HepG2 (cell line): Measurements from ENCODE around the gene MTA2. TPM values are rescaled to one million over a fixed set of nuclear protein-coding genes. Genes with fewer than 3 reads are reported as not detected.

Experiments
- ARHGAP35 ChIP-seq: sonication (generic); formaldehyde crosslinking; IDR thresholded peaks from 2 replicates; pipeline ENCODE4 v1.9.0; 2022; ENCODE audit warnings: mild to moderate bottlenecking, inconsistent platforms, moderate library complexity, missing genetic modification reagents, borderline replicate concordance
- CENPT ChIP-seq: sonication (generic); formaldehyde crosslinking; IDR thresholded peaks from 2 replicates; pipeline ENCODE4 v1.8.0; 2022; ENCODE audit warnings: low read depth, mild to moderate bottlenecking, moderate library complexity, missing genetic modification reagents
- ETS1 ChIP-seq: sonication (generic); formaldehyde crosslinking; IDR thresholded peaks from 2 replicates; pipeline ENCODE4 v1.4.0; 2020; ENCODE audit warnings: missing genetic modification reagents
- MIXL1 ChIP-seq: IDR thresholded peaks from 2 replicates; pipeline ENCODE4 v1.6.1; 2016
- NFE2L2 ChIP-seq: fragments of 150-350 bp; IDR thresholded peaks from 2 replicates; pipeline ENCODE4 v1.6.1; 2014; ENCODE audit warnings: low read length
- RORA ChIP-seq: sonication (generic); formaldehyde crosslinking; IDR thresholded peaks from 2 replicates; pipeline ENCODE4 v1.5.0; 2020; ENCODE audit warnings: mild to moderate bottlenecking, missing genetic modification reagents, moderate library complexity
- TEAD3 ChIP-seq: optimal IDR thresholded peaks from 2 replicates; pipeline ENCODE3; 2016; ENCODE audit warnings: borderline replicate concordance
- ZBTB38 ChIP-seq: sonication (generic); formaldehyde crosslinking; IDR thresholded peaks from 2 replicates; pipeline ENCODE4 v1.5.1; 2020; ENCODE audit warnings: mild to moderate bottlenecking, missing genetic modification reagents
- ZNF124 ChIP-seq: sonication (generic); formaldehyde crosslinking; IDR thresholded peaks from 2 replicates; pipeline ENCODE4 v1.4.0; 2020; ENCODE audit warnings: missing genetic modification reagents
- ZNF18 ChIP-seq: sonication (generic); formaldehyde crosslinking; IDR thresholded peaks from 2 replicates; pipeline ENCODE4 v1.8.0; 2022; ENCODE audit warnings: mild to moderate bottlenecking, missing genetic modification reagents; ENCODE audit not compliant: insufficient replicate concordance
- ZNF496 ChIP-seq: sonication (generic); formaldehyde crosslinking; IDR thresholded peaks from 2 replicates; pipeline ENCODE4 v1.8.1; 2023; ENCODE audit warnings: mild to moderate bottlenecking, moderate library complexity, missing genetic modification reagents; ENCODE audit not compliant: insufficient replicate concordance
- ZNF749 ChIP-seq: sonication (generic); formaldehyde crosslinking; IDR thresholded peaks from 2 replicates; pipeline ENCODE4 v1.8.0; 2022; ENCODE audit warnings: mild to moderate bottlenecking, missing genetic modification reagents, moderate library complexity, borderline replicate concordance
- polyA plus RNA-seq, 8 experiments: library from polyadenylated mRNA; depleted of rRNA in 3 of 8; stranded (reverse) in 7 of 8; unstranded in 1 of 8; fragments of >200 nt; fragmentation: Illumina TruSeq in 4 of 8; extraction: Trizol in 4 of 8; gene quantifications; 2 replicates each; pipeline versions ENCODE4 v1.2.1 to v1.2.3, GENCODE V29; 2011 to 2016; ENCODE audit warnings: low read depth in 4 of 8, missing spikeins in 1 of 8, mixed read lengths in 1 of 8; ENCODE audit not compliant: insufficient read depth in 1 of 8
- total RNA-seq, 5 experiments: library from RNA; depleted of rRNA; stranded (reverse); fragments of >200 nt; fragmentation: Illumina TruSeq; extraction: Trizol; gene quantifications; 2 replicates each; pipeline ENCODE4 v1.2.3, GENCODE V29; 2016; ENCODE audit warnings: low read depth in 1 of 5
- TF ChIP-seq, protein P1 (sequence below): sonication (generic); formaldehyde crosslinking; IDR thresholded peaks from 2 replicates; pipeline ENCODE4 v1.9.0; 2021; ENCODE audit warnings: missing genetic modification reagents, borderline replicate concordance
- TF ChIP-seq, protein P2 (sequence below): sonication (generic); formaldehyde crosslinking; IDR thresholded peaks from 2 replicates; pipeline ENCODE4 v1.4.0; 2020; ENCODE audit warnings: missing genetic modification reagents, borderline replicate concordance
- TF ChIP-seq, protein P3 (sequence below): IDR thresholded peaks from 2 replicates; pipeline ENCODE4 v1.6.1; 2016; ENCODE audit warnings: mild to moderate bottlenecking
- TF ChIP-seq, protein P4 (sequence below): sonication (generic); formaldehyde crosslinking; IDR thresholded peaks from 2 replicates; pipeline ENCODE4 v1.4.0; 2020; ENCODE audit warnings: low read depth, mild to moderate bottlenecking, missing genetic modification reagents
- TF ChIP-seq, protein P5 (sequence below): sonication (generic); formaldehyde crosslinking; IDR thresholded peaks from 2 replicates; pipeline ENCODE4 v1.4.0; 2020; ENCODE audit warnings: missing genetic modification reagents

MTA2 gene
- total and polyA plus RNA-seq, 2 of the 13 experiments (the other 11 are each of a cell fraction or from before 2014, with no cell fraction given), result 14.0 to 70.0 TPM

GRCh38 chr11:62546244-62546928 is 55.3 kb downstream of the MTA2 start, which contains the start of gene AHNAK (continued):
- TF ChIP-seq, protein P1, sequence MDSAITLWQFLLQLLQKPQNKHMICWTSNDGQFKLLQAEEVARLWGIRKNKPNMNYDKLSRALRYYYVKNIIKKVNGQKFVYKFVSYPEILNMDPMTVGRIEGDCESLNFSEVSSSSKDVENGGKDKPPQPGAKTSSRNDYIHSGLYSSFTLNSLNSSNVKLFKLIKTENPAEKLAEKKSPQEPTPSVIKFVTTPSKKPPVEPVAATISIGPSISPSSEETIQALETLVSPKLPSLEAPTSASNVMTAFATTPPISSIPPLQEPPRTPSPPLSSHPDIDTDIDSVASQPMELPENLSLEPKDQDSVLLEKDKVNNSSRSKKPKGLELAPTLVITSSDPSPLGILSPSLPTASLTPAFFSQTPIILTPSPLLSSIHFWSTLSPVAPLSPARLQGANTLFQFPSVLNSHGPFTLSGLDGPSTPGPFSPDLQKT (CRISPR knock-in tag), result no peak
- TF ChIP-seq CENPT (CRISPR knock-in tag) (no peak), ARHGAP35 (no peak), MIXL1 (CRISPR knock-in tag) (no peak), ZNF18 (CRISPR knock-in tag) (no peak), ZNF496 (no peak), ZNF124 (CRISPR knock-in tag) (no peak), NFE2L2 (no peak), ZNF749 (CRISPR knock-in tag) (0 out of 2 replicates have a peak, but pooled peaks have one; percentile 29), RORA (CRISPR knock-in tag) (no peak), ZBTB38 (CRISPR knock-in tag) (no peak), ETS1 (CRISPR knock-in tag) (no peak), TEAD3 (CRISPR knock-in tag) (no peak)
- TF ChIP-seq, protein P2, sequence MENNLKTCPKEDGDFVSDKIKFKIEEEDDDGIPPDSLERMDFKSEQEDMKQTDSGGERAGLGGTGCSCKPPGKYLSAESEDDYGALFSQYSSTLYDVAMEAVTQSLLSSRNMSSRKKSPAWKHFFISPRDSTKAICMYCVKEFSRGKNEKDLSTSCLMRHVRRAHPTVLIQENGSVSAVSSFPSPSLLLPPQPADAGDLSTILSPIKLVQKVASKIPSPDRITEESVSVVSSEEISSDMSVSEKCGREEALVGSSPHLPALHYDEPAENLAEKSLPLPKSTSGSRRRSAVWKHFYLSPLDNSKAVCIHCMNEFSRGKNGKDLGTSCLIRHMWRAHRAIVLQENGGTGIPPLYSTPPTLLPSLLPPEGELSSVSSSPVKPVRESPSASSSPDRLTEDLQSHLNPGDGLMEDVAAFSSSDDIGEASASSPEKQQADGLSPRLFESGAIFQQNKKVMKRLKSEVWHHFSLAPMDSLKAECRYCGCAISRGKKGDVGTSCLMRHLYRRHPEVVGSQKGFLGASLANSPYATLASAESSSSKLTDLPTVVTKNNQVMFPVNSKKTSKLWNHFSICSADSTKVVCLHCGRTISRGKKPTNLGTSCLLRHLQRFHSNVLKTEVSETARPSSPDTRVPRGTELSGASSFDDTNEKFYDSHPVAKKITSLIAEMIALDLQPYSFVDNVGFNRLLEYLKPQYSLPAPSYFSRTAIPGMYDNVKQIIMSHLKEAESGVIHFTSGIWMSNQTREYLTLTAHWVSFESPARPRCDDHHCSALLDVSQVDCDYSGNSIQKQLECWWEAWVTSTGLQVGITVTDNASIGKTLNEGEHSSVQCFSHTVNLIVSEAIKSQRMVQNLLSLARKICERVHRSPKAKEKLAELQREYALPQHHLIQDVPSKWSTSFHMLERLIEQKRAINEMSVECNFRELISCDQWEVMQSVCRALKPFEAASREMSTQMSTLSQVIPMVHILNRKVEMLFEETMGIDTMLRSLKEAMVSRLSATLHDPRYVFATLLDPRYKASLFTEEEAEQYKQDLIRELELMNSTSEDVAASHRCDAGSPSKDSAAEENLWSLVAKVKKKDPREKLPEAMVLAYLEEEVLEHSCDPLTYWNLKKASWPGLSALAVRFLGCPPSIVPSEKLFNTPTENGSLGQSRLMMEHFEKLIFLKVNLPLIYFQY (CRISPR knock-in tag), result peak; percentile 21; the same call in 1 of the 2 replicates
- TF ChIP-seq, protein P3, sequence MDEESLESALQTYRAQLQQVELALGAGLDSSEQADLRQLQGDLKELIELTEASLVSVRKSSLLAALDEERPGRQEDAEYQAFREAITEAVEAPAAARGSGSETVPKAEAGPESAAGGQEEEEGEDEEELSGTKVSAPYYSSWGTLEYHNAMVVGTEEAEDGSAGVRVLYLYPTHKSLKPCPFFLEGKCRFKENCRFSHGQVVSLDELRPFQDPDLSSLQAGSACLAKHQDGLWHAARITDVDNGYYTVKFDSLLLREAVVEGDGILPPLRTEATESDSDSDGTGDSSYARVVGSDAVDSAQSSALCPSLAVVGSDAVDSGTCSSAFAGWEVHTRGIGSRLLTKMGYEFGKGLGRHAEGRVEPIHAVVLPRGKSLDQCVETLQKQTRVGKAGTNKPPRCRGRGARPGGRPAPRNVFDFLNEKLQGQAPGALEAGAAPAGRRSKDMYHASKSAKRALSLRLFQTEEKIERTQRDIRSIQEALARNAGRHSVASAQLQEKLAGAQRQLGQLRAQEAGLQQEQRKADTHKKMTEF (CRISPR knock-in tag), result no peak; the same call in 1 of the 2 replicates
- TF ChIP-seq, protein P4, sequence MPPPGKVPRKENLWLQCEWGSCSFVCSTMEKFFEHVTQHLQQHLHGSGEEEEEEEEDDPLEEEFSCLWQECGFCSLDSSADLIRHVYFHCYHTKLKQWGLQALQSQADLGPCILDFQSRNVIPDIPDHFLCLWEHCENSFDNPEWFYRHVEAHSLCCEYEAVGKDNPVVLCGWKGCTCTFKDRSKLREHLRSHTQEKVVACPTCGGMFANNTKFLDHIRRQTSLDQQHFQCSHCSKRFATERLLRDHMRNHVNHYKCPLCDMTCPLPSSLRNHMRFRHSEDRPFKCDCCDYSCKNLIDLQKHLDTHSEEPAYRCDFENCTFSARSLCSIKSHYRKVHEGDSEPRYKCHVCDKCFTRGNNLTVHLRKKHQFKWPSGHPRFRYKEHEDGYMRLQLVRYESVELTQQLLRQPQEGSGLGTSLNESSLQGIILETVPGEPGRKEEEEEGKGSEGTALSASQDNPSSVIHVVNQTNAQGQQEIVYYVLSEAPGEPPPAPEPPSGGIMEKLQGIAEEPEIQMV (CRISPR knock-in tag), result no peak
- TF ChIP-seq, protein P5, sequence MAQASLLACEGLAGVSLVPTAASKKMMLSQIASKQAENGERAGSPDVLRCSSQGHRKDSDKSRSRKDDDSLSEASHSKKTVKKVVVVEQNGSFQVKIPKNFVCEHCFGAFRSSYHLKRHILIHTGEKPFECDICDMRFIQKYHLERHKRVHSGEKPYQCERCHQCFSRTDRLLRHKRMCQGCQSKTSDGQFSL (CRISPR knock-in tag), result peak; percentile 35; the same call in 1 of the 2 replicates
